H1 (cell line): ENCODE results near the gene STRN.

Source experiments
- CBX5 ChIP-seq: fragments of 300-800, 300-1000 bp; sonication (generic); IDR thresholded peaks from 2 replicates; pipeline ENCODE4 v1.7.1; 2016; ENCODE audit warnings: antibody characterized with exemption, low read length, low read depth
- CTCF ChIP-seq, 3 experiments: IDR thresholded peaks; 1 replicate in 2 of 3; 2 replicates in 1 of 3; pipeline versions ENCODE4 v1.5.1 to v1.6.1; 2011; ENCODE audit warnings: low read length in 3 of 3, mild to moderate bottlenecking in 3 of 3, inconsistent platforms in 2 of 3, low read depth in 1 of 3, moderate library complexity in 1 of 3; ENCODE audit not compliant: insufficient read depth in 1 of 3; ENCODE audit errors: control extremely low read depth in 1 of 3
- EP300 ChIP-seq, 2 experiments: IDR thresholded peaks; 1 replicate in 1 of 2; 2 replicates in 1 of 2; pipeline ENCODE4 v1.6.1; 2011 to 2012; ENCODE audit warnings: low read depth in 2 of 2, low read length in 2 of 2, mild to moderate bottlenecking in 2 of 2, borderline replicate concordance in 1 of 2, inconsistent platforms in 1 of 2, moderate library complexity in 1 of 2
- POLR2A ChIP-seq, 2 experiments: IDR thresholded peaks; 1 replicate in 1 of 2; 2 replicates in 1 of 2; pipeline ENCODE4 v1.6.1; 2011; ENCODE audit warnings: low read depth in 2 of 2, low read length in 2 of 2, mild to moderate bottlenecking in 2 of 2; ENCODE audit errors: control extremely low read depth in 1 of 2
- RFX5 ChIP-seq: IDR thresholded peaks from 2 replicates; pipeline ENCODE4 v1.6.1; 2011; ENCODE audit warnings: low read depth, low read length, improper control_type of control experiment, borderline replicate concordance
- SIRT6 ChIP-seq: IDR thresholded peaks from one replicate; pipeline ENCODE4 v1.7.1; 2012; ENCODE audit warnings: low read length, inconsistent platforms
- YY1 ChIP-seq: IDR thresholded peaks from 2 replicates; pipeline ENCODE4 v1.6.1; 2011; ENCODE audit warnings: low read depth, mild to moderate bottlenecking, low read length

- no peak for TF ChIP-seq CTCF (IDR thresholded peaks at IDR 0.05; ENCODE audit: control extremely low read depth in 1 of 3, insufficient read depth in 1 of 3, low read depth in 1 of 3, low read length in 3 of 3)
- TF ChIP-seq POLR2A (IDR thresholded peaks at IDR 0.05; ENCODE audit: control extremely low read depth in 1 of 2, low read depth in 2 of 2, low read length in 2 of 2): no peak
- TF ChIP-seq RFX5: no peak
- TF ChIP-seq CBX5: no peak
- TF ChIP-seq EP300 (IDR thresholded peaks at IDR 0.05; ENCODE audit: borderline replicate concordance in 1 of 2, low read depth in 2 of 2, low read length in 2 of 2): no peak
- no peak for TF ChIP-seq YY1
- no peak for TF ChIP-seq SIRT6
Observed at GRCh38 chr2:36971990-36972389, 5.7 kb upstream of the STRN start.
